Islet of Langerhans (tissue), 1 donor: Measurements from ENCODE around the gene TBC1D1.

ENCODE experiments used
- FAIRE-seq: peaks from one replicate; lab custom pipeline; 2011; peaks lifted over from hg19 to GRCh38; lab: Jason Lieb, UNC

The TBC1D1 gene

DNA sequence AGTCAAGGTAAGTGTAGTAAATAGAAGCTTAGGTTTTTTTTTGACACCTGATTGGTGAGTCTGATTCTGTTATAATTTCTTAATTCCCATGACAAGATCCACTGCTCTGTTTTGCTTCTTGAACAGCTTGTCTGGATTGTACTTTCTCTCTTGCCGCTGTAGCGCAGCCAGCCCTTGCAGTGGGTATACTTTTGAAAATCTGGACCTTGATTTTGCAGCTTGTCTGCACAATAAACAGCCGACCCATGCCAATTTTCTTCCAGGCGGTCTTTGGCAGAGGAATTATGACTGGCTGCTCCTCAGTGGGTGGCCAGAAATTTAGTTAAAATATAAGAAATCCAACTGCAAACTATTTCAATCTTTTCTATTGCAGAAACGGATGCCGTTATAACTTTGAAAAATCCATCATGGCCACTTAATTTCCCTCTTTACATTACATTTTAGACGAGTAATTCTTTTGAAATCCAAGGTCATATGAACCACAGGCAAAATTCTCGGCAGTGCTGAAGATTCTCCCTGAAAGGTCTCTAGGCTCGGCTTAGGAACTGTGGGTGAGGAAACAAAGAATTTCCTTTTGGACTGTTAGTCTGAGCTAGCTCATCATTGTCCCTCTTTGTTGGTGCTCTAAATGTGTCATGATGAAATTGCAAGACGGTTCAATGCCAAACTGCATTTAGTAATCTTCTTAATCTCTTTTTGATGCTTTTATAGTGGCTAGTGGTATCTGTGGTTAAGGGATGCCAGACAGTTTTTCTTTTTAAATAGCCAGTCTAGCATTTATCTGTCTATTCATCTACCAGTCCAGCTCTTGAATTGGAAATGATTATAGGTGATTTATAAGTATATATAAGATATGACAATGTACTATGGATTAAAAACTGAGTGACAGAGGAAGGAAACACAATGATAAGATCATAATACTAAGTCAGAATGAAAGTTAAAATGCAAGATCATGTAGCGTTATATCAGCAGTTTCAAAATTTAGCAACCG lies 37.8 kb downstream of the TBC1D1 start:
- FAIRE-seq, result no peak

GRCh38 chr4:37934096-37934495 lies 43.2 kb downstream of the TBC1D1 start:
- FAIRE-seq, result no peak

GRCh38 chr4:37934609-37935008 lies 43.7 kb downstream of the TBC1D1 start:
- FAIRE-seq, result no peak

- FAIRE-seq, result no peak
Observed at GRCh38 chr4:37935026-37935425, 44.1 kb downstream of the TBC1D1 start.

DNA sequence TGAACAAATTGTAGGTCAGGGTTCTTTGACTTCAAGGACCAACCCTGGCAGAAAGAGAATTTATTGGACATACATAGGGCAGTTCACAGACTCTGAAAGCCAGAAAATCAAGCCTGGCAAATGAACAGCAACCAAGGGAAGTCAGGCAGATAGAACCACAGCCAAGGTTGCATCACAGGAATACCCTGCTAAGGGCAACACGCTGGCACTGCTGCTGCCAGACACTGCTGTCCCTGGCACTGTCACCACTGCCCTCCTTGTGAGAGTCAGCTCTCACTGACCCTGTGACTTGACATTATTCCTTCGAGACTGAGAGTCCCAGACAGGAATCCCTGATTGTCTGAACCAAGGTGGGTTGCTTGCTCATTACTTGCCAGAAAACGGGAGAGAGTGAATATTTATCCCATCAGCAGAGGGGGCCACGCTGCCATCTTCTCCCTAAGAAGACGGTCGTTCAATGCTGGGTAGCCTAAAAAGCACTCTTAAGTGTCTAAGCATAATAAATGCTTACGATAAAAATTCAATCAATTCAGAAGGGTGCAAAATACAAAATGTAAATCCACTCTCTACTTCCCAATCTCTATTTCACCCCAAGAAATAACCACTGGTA lies 46.1 kb downstream of the TBC1D1 start:
- FAIRE-seq, result no peak

DNA sequence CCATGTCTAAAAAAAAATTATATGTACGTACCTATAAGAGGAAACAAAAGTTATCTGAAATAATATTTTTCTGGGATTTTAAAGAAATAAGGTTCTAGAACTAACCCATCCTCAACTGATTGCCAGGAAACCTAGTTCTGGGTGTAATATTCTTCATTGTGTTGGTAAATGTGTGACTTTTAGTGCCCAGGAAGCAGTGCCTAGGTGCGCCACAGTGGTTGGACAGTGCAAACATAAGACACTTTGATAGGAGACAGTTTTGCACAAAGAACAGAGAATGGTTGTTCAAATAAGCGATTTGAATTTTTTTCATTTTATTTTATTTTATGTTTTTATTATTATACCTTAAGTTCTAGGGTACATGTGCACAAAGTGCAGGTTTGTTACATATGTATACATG lies 47.3 kb downstream of the TBC1D1 start:
- FAIRE-seq, result no peak

GRCh38 chr4:37946503-37947179 lies 55.8 kb downstream of the TBC1D1 start:
- FAIRE-seq, result no peak

GRCh38 chr4:37948542-37948941 lies 57.7 kb downstream of the TBC1D1 start:
- FAIRE-seq, result no peak

DNA sequence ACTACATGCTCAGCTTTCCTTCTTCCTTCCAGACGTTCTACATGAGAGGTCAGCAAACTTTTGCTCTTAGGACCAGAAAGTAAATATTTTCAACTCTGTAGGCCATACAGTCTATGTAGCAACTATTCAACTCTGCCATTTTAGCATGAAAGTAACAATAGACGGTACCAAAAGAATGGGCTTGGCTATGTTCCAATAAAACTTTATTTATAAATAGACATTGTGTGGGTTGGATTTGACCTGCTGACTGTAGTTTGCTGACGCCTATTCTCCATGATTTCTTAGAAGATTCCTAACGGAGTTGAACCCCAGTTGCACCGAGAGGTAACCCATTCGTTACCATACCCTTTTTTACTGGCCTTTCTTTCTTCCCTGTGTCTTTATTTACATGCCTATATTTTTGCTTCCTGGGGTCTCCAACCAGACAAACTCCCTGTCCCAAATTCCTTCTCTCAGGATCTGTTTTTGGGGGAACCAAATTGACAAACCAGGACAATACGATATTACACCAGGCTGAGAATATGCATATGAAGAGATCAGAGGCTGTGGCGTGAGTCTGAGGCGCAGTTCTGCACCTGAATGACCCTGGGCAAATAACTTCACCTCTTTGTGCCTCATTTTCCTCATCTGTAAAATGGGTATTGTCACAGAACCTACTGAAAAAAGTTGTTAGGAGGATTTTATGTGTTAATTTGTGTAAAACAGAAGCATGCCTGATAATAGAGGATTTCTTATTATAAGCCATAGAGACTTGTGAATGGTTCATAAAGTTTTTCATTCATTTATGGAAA lies 58.9 kb downstream of the TBC1D1 start:
- no peak for FAIRE-seq

GRCh38 chr4:37951461-37952352 lies 60.8 kb downstream of the TBC1D1 start:
- FAIRE-seq, result no peak

DNA sequence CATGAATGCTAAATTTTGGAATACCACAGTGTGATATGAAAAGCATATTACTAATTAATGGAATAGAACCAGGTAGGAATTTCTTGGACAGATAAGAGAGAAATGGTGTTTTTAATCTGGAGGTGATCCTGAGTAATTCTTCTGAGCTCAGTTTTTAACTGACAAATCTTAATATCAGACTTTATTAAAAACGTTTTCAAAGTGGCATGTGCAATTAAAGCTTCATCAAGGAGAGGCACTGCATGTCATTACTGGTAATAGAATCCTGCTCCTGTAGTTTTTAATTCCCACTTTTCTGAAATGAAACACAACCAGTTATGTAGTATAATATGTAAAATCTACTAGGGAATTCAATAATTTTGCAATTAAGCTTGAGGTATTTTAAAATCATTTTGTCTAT lies 62.3 kb downstream of the TBC1D1 start:
- no peak for FAIRE-seq

DNA sequence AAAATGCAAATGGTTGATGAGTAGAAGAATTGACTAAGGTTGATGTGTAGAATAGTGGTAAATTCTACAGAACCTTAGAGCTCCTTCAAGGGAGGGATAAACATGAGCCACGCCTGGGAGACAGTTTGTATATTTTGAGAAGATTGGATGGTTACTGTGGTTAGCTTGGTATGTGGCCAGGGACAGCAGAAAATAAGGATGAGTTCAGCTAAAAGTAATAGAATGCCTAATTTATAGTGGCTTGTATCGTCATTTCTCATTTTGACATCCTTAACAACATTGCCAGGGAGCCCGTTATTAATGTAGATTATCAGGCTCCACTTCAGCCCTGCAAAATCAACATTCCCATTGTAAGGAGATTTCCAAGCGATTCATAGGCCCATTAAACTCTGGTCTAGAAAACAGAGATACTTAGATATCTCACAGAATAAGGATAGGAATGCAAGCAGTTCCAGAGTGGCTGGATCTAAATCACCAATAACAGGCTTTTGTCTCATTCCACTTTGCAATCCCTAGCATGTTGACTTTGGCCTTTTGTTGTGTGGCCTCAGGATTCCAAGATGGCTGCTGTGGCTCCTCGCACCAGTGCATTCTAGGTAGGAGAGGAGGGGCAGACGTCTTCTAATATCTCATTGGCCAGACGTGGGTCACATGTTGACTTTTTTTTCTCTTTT lies 62.9 kb downstream of the TBC1D1 start:
- no peak for FAIRE-seq

DNA sequence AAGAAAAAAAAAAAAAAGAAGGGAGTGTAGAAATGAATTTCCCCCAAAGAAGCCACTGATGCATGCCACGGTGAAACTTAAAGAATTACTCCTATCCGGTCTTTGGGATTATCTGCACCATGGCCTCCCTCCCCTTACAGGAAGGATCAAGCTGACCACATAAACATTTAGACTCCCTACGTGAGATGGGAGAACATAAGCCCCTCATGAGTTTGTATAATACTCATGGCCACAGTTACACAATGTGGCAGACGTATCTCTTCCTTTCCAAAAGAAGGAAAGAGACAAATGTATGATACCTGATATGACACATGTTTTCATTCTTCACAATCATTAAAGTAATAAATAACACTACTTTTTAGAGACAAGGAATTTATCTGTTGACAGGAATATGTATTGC lies 66.1 kb downstream of the TBC1D1 start:
- no peak for FAIRE-seq

- FAIRE-seq, result no peak
Observed at GRCh38 chr4:37958932-37959331, 68.0 kb downstream of the TBC1D1 start.

DNA sequence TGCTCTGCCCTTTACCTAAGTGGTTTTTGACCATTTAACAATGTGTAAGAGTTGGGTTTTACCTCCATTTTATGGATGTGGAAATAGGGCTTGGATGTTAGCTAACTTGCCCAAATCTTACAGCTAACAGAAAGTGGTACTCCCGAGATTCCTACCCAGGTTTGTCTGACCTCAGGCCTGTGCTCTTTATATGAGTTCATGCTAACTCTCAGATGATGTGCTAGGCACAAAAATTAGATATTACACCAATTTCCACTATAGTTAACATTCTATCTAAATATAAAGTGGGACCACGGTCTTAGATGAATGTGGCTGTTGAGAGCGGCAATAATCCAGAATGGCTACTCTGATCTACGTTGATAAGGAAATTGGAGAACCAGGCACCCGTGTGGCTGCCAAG lies 69.2 kb downstream of the TBC1D1 start, which contains the start of gene PTTG2:
TSS of gene PTTG2 (plus strand) at position 301 of the 400 bp plus-strand sequence. CDS start at position 338, 37 bp downstream.
- no peak for FAIRE-seq

- no peak for FAIRE-seq
Observed at GRCh38 chr4:37960679-37961450, 70.0 kb downstream of the TBC1D1 start.

GRCh38 chr4:37964734-37965457 lies 74.0 kb downstream of the TBC1D1 start:
- no peak for FAIRE-seq

DNA sequence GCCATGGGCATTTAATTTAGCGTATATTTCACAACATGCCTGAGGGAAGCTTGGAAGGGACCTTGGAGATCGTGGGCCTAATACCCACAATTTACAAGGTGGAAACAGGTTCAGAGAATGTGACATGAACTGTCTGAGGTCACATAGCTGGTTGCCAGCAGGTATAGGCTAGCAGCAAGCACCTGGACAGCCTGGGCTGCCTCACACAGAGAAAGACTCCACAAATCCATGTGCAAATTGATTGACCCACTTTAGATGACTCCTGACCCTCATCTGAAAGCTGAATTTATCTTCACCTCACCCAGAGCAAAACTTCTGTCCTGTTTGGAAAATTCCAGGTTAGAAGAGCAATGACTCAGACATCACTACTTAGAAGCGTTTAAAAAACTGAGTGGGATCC lies 75.2 kb downstream of the TBC1D1 start:
- no peak for FAIRE-seq

DNA sequence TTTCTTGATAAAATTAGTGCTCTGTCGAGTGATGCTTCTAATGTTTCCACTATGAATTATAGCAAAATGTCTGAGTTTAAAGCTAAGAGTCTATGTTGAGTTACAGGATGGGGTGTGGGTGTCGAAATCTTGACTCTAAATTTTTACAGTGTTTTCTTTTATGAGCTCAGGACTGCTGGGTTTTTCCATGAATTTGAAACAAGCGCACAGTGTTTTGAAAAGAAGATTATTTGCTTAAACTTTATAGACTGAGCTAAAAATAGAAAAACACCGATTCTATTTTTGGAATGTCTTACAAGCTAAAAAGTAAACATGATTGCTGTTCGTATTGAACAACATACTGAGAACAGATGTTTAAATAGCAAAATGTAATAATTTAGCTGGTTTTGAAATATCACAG lies 76.9 kb downstream of the TBC1D1 start:
- FAIRE-seq, result peak; percentile 53
